Right atrium auricular region (tissue), 2 donors: ENCODE results near the gene SPSB3. TPM values are rescaled to one million over a fixed set of nuclear protein-coding genes. Genes with fewer than 3 reads are reported as not detected.

ENCODE experiments used
- DNase-seq: peaks from one replicate; pipeline ENCODE4 v3.0.0-alpha.2; 2019; ENCODE audit warnings: low spot score
- H3K27ac ChIP-seq, 2 donors: fragments of 200-600 bp; sonication (generic); 1 replicate in 1 of 2; 2 replicates in 1 of 2; pipeline ENCODE4 v1.5.1; 2016 to 2019
- H3K27me3 ChIP-seq, 2 donors: fragments of 200-600 bp; sonication (generic); one replicate each; pipeline versions ENCODE4 v1.5.1 to v1.6.0; 2017 to 2019
- H3K36me3 ChIP-seq: fragments of 200-600 bp; sonication (generic); one replicate; pipeline ENCODE4 v1.5.1; 2016
- H3K4me1 ChIP-seq, 2 donors: fragments of 200-600 bp; sonication (generic); one replicate each; pipeline versions ENCODE4 v1.5.1 to v1.6.0; 2017 to 2019
- H3K4me3 ChIP-seq, 2 donors: fragments of 200-600 bp; sonication (generic); 1 replicate in 1 of 2; 2 replicates in 1 of 2; pipeline ENCODE4 v1.5.1; 2017 to 2019; ENCODE audit warnings: mild to moderate bottlenecking in 1 of 2, moderate library complexity in 1 of 2
- H3K9me3 ChIP-seq, 2 donors: fragments of 200-600 bp; sonication (generic); one replicate each; pipeline ENCODE4 v1.5.1; 2019
- total RNA-seq, 2 donors: library from RNA; depleted of rRNA; stranded (reverse); fragments of >200 nt; gene quantifications; one replicate each; pipeline ENCODE4 v1.1.0, GENCODE V29; 2016
- TF ChIP-seq, protein P1 (sequence below), 2 donors: fragments of 200-600 bp; sonication (generic); IDR thresholded peaks; one replicate each; pipeline ENCODE4 v1.5.1; 2019; ENCODE audit warnings: antibody characterized with exemption in 2 of 2

Gene SPSB3
- total RNA-seq, 2 donors from 2014 or later = 41.9 to 49.0 TPM

DNA sequence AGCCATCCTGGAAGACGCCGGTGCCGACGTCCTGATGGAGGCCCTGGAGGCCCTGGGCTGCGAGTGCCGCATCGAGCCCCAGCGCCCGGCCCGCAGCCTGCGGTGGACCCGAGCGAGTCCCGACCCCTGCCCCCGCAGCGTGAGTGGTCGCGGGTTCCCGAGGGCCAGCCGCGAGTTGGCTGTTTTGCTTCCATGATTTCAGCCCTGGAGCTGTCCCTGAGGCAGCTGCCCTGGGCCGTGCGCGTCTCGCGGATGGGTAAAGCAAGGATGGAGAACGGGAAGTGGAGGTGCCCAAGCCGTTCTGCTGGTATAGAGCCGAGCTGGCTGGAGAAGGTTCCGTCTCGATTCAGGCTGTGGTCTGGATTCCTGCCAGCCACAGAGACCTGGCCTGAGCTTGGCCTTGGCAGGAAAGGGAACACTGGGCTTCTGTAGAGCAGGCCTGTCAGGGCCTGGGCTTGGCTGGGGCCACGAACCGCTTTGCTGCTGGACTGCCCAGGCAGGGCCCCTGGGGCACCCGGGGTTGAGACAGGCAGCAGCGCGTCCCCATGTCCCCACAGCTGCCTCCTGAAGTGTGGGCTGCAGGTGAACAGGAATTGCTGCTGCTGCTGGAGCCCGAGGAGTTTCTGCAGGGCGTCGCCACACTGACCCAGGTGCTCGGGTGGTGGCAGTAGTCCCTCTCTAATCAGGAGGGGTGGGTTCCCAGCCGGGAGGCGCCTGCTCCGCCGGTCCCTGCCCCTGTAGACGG lies 8.5 kb downstream of the SPSB3 start:
- H3K4me3 ChIP-seq = peak overlapping the region; percentile 70 to 94
- no peak for DNase-seq
- TF ChIP-seq, protein P1, sequence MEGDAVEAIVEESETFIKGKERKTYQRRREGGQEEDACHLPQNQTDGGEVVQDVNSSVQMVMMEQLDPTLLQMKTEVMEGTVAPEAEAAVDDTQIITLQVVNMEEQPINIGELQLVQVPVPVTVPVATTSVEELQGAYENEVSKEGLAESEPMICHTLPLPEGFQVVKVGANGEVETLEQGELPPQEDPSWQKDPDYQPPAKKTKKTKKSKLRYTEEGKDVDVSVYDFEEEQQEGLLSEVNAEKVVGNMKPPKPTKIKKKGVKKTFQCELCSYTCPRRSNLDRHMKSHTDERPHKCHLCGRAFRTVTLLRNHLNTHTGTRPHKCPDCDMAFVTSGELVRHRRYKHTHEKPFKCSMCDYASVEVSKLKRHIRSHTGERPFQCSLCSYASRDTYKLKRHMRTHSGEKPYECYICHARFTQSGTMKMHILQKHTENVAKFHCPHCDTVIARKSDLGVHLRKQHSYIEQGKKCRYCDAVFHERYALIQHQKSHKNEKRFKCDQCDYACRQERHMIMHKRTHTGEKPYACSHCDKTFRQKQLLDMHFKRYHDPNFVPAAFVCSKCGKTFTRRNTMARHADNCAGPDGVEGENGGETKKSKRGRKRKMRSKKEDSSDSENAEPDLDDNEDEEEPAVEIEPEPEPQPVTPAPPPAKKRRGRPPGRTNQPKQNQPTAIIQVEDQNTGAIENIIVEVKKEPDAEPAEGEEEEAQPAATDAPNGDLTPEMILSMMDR (IDR thresholded peaks at IDR 0.05) = no peak
- H3K27ac ChIP-seq = peak overlapping the region; percentile 95 to 97
- no peaks in the 10 kb centered on the region for H3K9me3 ChIP-seq
- H3K27me3 ChIP-seq = no peaks in the 10 kb centered on the region
- H3K36me3 ChIP-seq = peaks cover 34% of the 10 kb centered on the region
- H3K4me1 ChIP-seq = peaks cover 0 to 39% of the 10 kb centered on the region in 2 donors

DNA sequence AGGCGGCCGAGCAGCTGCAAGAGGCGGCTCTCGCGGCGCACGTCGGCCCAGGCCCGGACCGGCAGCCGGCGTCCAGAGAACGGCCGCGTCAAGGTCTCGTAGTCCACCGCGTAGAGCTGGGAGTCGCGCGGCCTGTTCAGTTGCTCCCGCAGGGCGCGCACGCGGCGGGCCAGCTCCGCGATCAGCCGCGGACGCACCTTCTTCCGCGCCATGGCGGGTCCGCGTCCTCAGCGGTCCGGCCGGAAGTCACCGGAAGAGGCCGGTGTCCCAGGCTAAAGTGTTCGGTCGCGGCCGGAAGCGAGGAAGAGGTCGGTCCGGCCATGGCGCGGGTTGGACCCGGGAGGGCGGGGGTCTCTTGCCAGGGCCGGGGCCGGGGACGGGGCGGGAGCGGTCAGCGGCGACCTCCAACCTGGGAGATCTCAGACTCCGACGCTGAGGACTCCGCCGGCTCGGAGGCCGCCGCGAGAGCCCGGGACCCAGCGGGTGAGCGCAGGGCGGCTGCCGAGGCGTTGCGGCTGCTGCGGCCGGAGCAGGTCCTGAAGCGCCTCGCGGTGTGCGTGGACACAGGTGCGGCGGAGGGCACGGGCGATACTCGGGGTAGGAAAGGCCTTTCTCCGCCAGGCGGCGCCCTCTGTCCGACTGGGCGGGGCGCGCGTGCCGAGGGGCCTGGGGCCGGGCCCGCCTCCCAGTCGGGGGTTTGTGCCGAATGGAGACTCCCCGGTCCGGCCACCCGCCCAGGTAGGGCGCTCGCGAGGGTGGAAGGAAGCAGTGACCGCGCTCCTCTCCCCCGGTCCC lies 9.3 kb downstream of the SPSB3 start, which contains the start of gene MRPS34:
TSS of gene MRPS34 (minus strand) at position 227 of the 795 bp plus-strand sequence. CDS start at position 212, 15 bp downstream.
- no peaks in the 10 kb centered on the region for H3K27me3 ChIP-seq
- peak; percentile 84 for DNase-seq
- H3K4me1 ChIP-seq = peaks cover 0 to 39% of the 10 kb centered on the region in 2 donors
- no peaks in the 10 kb centered on the region for H3K9me3 ChIP-seq
- TF ChIP-seq, protein P1 (IDR thresholded peaks at IDR 0.05) = peak; percentile 62 to 86
- peak within 1 kb of the TSS; percentile 95 to 97 for H3K27ac ChIP-seq
- H3K36me3 ChIP-seq = peaks cover 38% of the 10 kb centered on the region
- peak within 1 kb of the TSS; percentile 70 to 94 for H3K4me3 ChIP-seq

- H3K4me3 ChIP-seq = peak within 1 kb of the TSS; percentile 70 to 94
- H3K4me1 ChIP-seq = peaks cover 0 to 39% of the 10 kb centered on the region in 2 donors
- DNase-seq = no peak
- H3K9me3 ChIP-seq = no peaks in the 10 kb centered on the region
- H3K36me3 ChIP-seq = peaks cover 38% of the 10 kb centered on the region
- TF ChIP-seq, protein P1 (IDR thresholded peaks at IDR 0.05) = no peak
- no peaks in the 10 kb centered on the region for H3K27me3 ChIP-seq
- peak within 1 kb of the TSS; percentile 95 to 97 for H3K27ac ChIP-seq
Observed at GRCh38 chr16:1772362-1772907, 9.9 kb downstream of the SPSB3 start, which contains the start of gene EME2. Gene EME2, plus strand, starts transcription at chr16:1772810. Its CDS starts 418 bp downstream, at chr16:1773228.

- no peak for DNase-seq
- H3K36me3 ChIP-seq = peaks cover 38% of the 10 kb centered on the region
- TF ChIP-seq, protein P1 (IDR thresholded peaks at IDR 0.05) = no peak
- peak overlapping the region; percentile 95 to 97 for H3K27ac ChIP-seq
- peaks cover 0 to 39% of the 10 kb centered on the region in 2 donors for H3K4me1 ChIP-seq
- H3K27me3 ChIP-seq = no peaks in the 10 kb centered on the region
- peak overlapping the region; percentile 70 to 94 for H3K4me3 ChIP-seq
- H3K9me3 ChIP-seq = no peaks in the 10 kb centered on the region
Observed at GRCh38 chr16:1771864-1772361, 10.5 kb downstream of the SPSB3 start.

- H3K9me3 ChIP-seq = no peaks in the 10 kb centered on the region
- H3K4me3 ChIP-seq = peak within 1 kb of the TSS; percentile 70 to 94
- H3K27me3 ChIP-seq = no peaks in the 10 kb centered on the region
- DNase-seq = peak; percentile 77
- H3K36me3 ChIP-seq = peaks cover 38% of the 10 kb centered on the region
- H3K27ac ChIP-seq = peak within 1 kb of the TSS; percentile 95 to 97
- H3K4me1 ChIP-seq = peaks cover 0 to 39% of the 10 kb centered on the region in 2 donors
- TF ChIP-seq, protein P1 (IDR thresholded peaks at IDR 0.05) = no peak
Observed at GRCh38 chr16:1771188-1771863, 11.0 kb downstream of the SPSB3 start, which contains the start of gene NME3. Gene NME3, minus strand, starts transcription at chr16:1771543. Its CDS starts 9 bp downstream, at chr16:1771534.
